H1 (cell line): Measurements from ENCODE around the gene CTIF. TPM values are rescaled to one million over a fixed set of nuclear protein-coding genes. Genes with fewer than 3 reads are reported as not detected.

Experiments used
- CTCF ChIA-PET: fragments of 300-600 bp; sonication (Branson Sonifier 250); formaldehyde crosslinking; loops from one replicate; lab custom pipeline; 2021; ENCODE audit not compliant: partially characterized antibody; lab: Charles Lee
- POLR2A ChIA-PET: fragments of 300-600 bp; sonication (Branson Sonifier 250); formaldehyde crosslinking; loops from one replicate; lab custom pipeline; 2021; ENCODE audit warnings: inconsistent platforms; ENCODE audit not compliant: partially characterized antibody; lab: Charles Lee
- DNase-seq, 2 experiments: peaks; one replicate each; pipeline versions ENCODE4 v3.0.0 to v3.0.0-alpha.2; 2010 to 2022; ENCODE audit warnings: low spot score in 2 of 2, low read depth in 1 of 2, mixed read lengths in 1 of 2
- FAIRE-seq: peaks from 2 replicates; lab custom pipeline; 2011; peaks lifted over from hg19 to GRCh38; lab: Jason Lieb, UNC
- H2AFZ ChIP-seq: 2 replicates; pipeline ENCODE4 v1.8.1; 2012; ENCODE audit warnings: low read length, inconsistent platforms
- H2AK5ac ChIP-seq: 2 replicates; pipeline ENCODE4 v1.6.1; 2013; ENCODE audit warnings: low read depth, low read length
- H2BK120ac ChIP-seq: replicated peaks from 2 replicates; pipeline ENCODE3; 2013; ENCODE audit warnings: low read depth, low read length, inconsistent platforms
- H2BK12ac ChIP-seq: 2 replicates; pipeline ENCODE4 v1.6.1; 2013; ENCODE audit warnings: low read depth, low read length
- H2BK15ac ChIP-seq: 2 replicates; pipeline ENCODE4 v1.6.1; 2013; ENCODE audit warnings: low read length
- H2BK20ac ChIP-seq: 2 replicates; pipeline ENCODE4 v1.6.1; 2013; ENCODE audit warnings: low read length
- H2BK5ac ChIP-seq: 2 replicates; pipeline ENCODE4 v1.6.1; 2013; ENCODE audit warnings: low read depth, low read length
- H3K14ac ChIP-seq: 2 replicates; pipeline ENCODE4 v1.6.1; 2013; ENCODE audit warnings: inconsistent platforms; ENCODE audit not compliant: insufficient read length
- H3K18ac ChIP-seq: 2 replicates; pipeline ENCODE4 v1.6.1; 2013; ENCODE audit warnings: low read length; ENCODE audit errors: extremely low read depth
- H3K23ac ChIP-seq: 2 replicates; pipeline ENCODE4 v1.6.1; 2013; ENCODE audit warnings: inconsistent platforms; ENCODE audit not compliant: insufficient read length
- H3K23me2 ChIP-seq: 2 replicates; pipeline ENCODE4 v1.6.1; 2013; ENCODE audit warnings: low read depth, low read length
- H3K27ac ChIP-seq: 2 replicates; pipeline ENCODE4 v1.6.1; 2011; ENCODE audit warnings: low read depth, low read length, inconsistent platforms
- H3K27me3 ChIP-seq, 4 experiments: replicated peaks in 1 of 4; 1 replicate in 1 of 4; 2 replicates in 3 of 4; pipeline versions ENCODE4 v1.6.1 to v1.8.1; 2011 to 2013; ENCODE audit warnings: low read length in 3 of 4, mild to moderate bottlenecking in 3 of 4, inconsistent platforms in 2 of 4, mixed read lengths in 2 of 4, moderate library complexity in 1 of 4; ENCODE audit not compliant: control insufficient read depth in 3 of 4, insufficient read depth in 3 of 4; ENCODE audit errors: extremely low read depth in 1 of 4
- H3K36me3 ChIP-seq, 4 experiments: 2 replicates each; pipeline versions ENCODE4 v1.6.1 to v1.8.1; 2011 to 2013; ENCODE audit warnings: mild to moderate bottlenecking in 4 of 4, low read length in 3 of 4, moderate library complexity in 2 of 4, control low read depth in 1 of 4, inconsistent platforms in 1 of 4; ENCODE audit not compliant: insufficient read depth in 4 of 4, control insufficient read depth in 2 of 4
- H3K4ac ChIP-seq: replicated peaks from 2 replicates; pipeline ENCODE3; 2013; ENCODE audit warnings: low read length, low read depth, mixed read lengths, inconsistent platforms; ENCODE audit not compliant: insufficient read length
- H3K4me1 ChIP-seq, 4 experiments: replicated peaks in 1 of 4; 1 replicate in 1 of 4; 2 replicates in 3 of 4; pipeline versions ENCODE4 v1.6.1 to v1.8.1; 2011 to 2013; ENCODE audit warnings: low read length in 3 of 4, inconsistent platforms in 2 of 4, mixed read lengths in 1 of 4; ENCODE audit not compliant: insufficient read depth in 4 of 4, control insufficient read depth in 3 of 4
- H3K4me2 ChIP-seq, 2 experiments: 2 replicates each; pipeline versions ENCODE4 v1.6.1 to v1.8.1; 2011 to 2013; ENCODE audit warnings: low read depth in 2 of 2, low read length in 2 of 2, control low read depth in 1 of 2, inconsistent platforms in 1 of 2, mild to moderate bottlenecking in 1 of 2; ENCODE audit not compliant: insufficient read depth in 1 of 2
- H3K4me3 ChIP-seq, 4 experiments: fragments of 200-600, 300-600 bp in 1 of 4; sonication (generic), shearing (Covaris generic), sonication (Bioruptor Twin) in 1 of 4; 2 replicates each; pipeline versions ENCODE4 v1.5.1 to v1.8.1; 2011 to 2016; ENCODE audit warnings: low read length in 4 of 4, low read depth in 3 of 4, control low read depth in 2 of 4, inconsistent platforms in 2 of 4, mild to moderate bottlenecking in 2 of 4, mixed read lengths in 1 of 4, moderate library complexity in 1 of 4; ENCODE audit not compliant: insufficient read depth in 2 of 4; ENCODE audit errors: extremely low read depth in 1 of 4
- H3K56ac ChIP-seq: replicated peaks from 2 replicates; pipeline ENCODE3; 2013; ENCODE audit warnings: low read depth, mild to moderate bottlenecking, mixed read lengths, low read length, inconsistent platforms; ENCODE audit not compliant: insufficient read length
- H3K79me1 ChIP-seq: 2 replicates; pipeline ENCODE4 v1.6.1; 2013; ENCODE audit warnings: low read depth, low read length, control low read depth
- H3K79me2 ChIP-seq, 2 experiments: 2 replicates each; pipeline versions ENCODE4 v1.6.1 to v1.8.1; 2012 to 2013; ENCODE audit warnings: low read length in 2 of 2, mild to moderate bottlenecking in 2 of 2, inconsistent platforms in 1 of 2; ENCODE audit not compliant: insufficient read depth in 2 of 2, control insufficient read depth in 1 of 2
- H3K9ac ChIP-seq, 4 experiments: replicated peaks in 1 of 4; 1 replicate in 1 of 4; 2 replicates in 3 of 4; pipeline versions ENCODE4 v1.6.1 to v1.8.1; 2011 to 2013; ENCODE audit warnings: low read depth in 3 of 4, low read length in 3 of 4, control low read depth in 2 of 4, mild to moderate bottlenecking in 2 of 4, moderate library complexity in 2 of 4, inconsistent platforms in 1 of 4; ENCODE audit errors: extremely low read depth in 1 of 4
- H3K9me3 ChIP-seq, 2 experiments: 2 replicates each; pipeline versions ENCODE4 v1.6.1 to v1.8.1; 2012 to 2013; ENCODE audit warnings: mild to moderate bottlenecking in 2 of 2, moderate library complexity in 2 of 2, control low read depth in 1 of 2, inconsistent platforms in 1 of 2, low read depth in 1 of 2, low read length in 1 of 2, mixed read lengths in 1 of 2; ENCODE audit not compliant: insufficient read depth in 2 of 2
- H4K20me1 ChIP-seq, 2 experiments: replicated peaks in 1 of 2; 2 replicates each; pipeline versions ENCODE3 to v1.8.1; 2011 to 2013; ENCODE audit warnings: inconsistent platforms in 2 of 2, low read length in 2 of 2, mild to moderate bottlenecking in 1 of 2; ENCODE audit not compliant: insufficient read depth in 2 of 2, control insufficient read depth in 1 of 2
- H4K5ac ChIP-seq: 2 replicates; pipeline ENCODE4 v1.6.1; 2013; ENCODE audit warnings: low read length, low read depth, mixed read lengths, inconsistent platforms; ENCODE audit not compliant: insufficient read length
- H4K8ac ChIP-seq: 2 replicates; pipeline ENCODE4 v1.8.0; 2013; ENCODE audit warnings: mild to moderate bottlenecking, moderate library complexity, low read length, inconsistent platforms; ENCODE audit not compliant: insufficient read depth; ENCODE audit errors: extremely low read depth
- H4K91ac ChIP-seq: replicated peaks from 2 replicates; pipeline ENCODE3; 2013; ENCODE audit warnings: low read length, mixed read lengths, inconsistent platforms; ENCODE audit not compliant: insufficient read length
- BACH1 ChIP-seq: IDR thresholded peaks from 2 replicates; pipeline ENCODE4 v1.6.1; 2012; ENCODE audit warnings: low read length, improper control_type of control experiment
- CEBPB ChIP-seq: IDR thresholded peaks from 2 replicates; pipeline ENCODE4 v1.6.1; 2012; ENCODE audit warnings: low read depth, low read length
- GTF2F1 ChIP-seq: IDR thresholded peaks from 2 replicates; pipeline ENCODE4 v1.6.1; 2012; ENCODE audit warnings: low read depth, low read length, improper control_type of control experiment, borderline replicate concordance
- KDM4A ChIP-seq: IDR thresholded peaks from one replicate; pipeline ENCODE4 v1.7.1; 2012; ENCODE audit warnings: low read depth, mild to moderate bottlenecking, moderate library complexity, low read length, inconsistent platforms; ENCODE audit not compliant: severe bottlenecking
- SRF ChIP-seq: IDR thresholded peaks from 2 replicates; pipeline ENCODE4 v1.6.1; 2011; ENCODE audit warnings: mild to moderate bottlenecking, low read depth, low read length, moderate library complexity
- WGBS, 2 experiments: shearing (Covaris generic) in 1 of 2; methylation state at CpG; one replicate each; pipeline versions ENCODE4 v1.1.6 to v1.1.7; 2013 to 2015; ENCODE audit warnings: low lambda C conversion rate in 2 of 2, mixed read lengths in 2 of 2, inconsistent platforms in 1 of 2, low coverage in 1 of 2, missing lambda C conversion rate in 1 of 2; ENCODE audit not compliant: insufficient replicate concordance in 2 of 2, insufficient coverage in 1 of 2, insufficient read length in 1 of 2; ENCODE audit errors: extremely low coverage in 1 of 2, missing lambda C conversion rate in 1 of 2; 5-methylcytosine and 5-hydroxymethylcytosine counted together
- polyA plus RNA-seq, 7 experiments: library from polyadenylated mRNA; depleted of rRNA in 3 of 7; stranded (reverse) in 5 of 7; unstranded in 2 of 7; fragments of >200 nt in 5 of 7; fragments of 200-250 nt in 2 of 7; gene quantifications; 1 replicate in 5 of 7; 2 replicates in 1 of 7; 4 replicates in 1 of 7; pipeline versions ENCODE4 v1.2.1 to v1.2.3, GENCODE V29; 2011 to 2013; ENCODE audit warnings: missing spikeins in 2 of 7, mixed read lengths in 2 of 7
- total RNA-seq: library from RNA; stranded (reverse); fragmentation: NEBNext Ultra II Directional; extraction: Animal tissue kit (Norgen Biotek cat#: 25700); gene quantifications from 2 replicates; pipeline ENCODE4 v1.2.1, GENCODE V29; 2021

Gene CTIF
- total and polyA plus RNA-seq, 2 of the 8 experiments (the other 6 are each of a cell fraction or from before 2014, with no cell fraction given) = 9.0 to 17.8 TPM

GRCh38 chr18:48733643-48734253 is 194.9 kb downstream of the CTIF start:
- no peak overlapping the region for H2AK5ac ChIP-seq
- POLR2A ChIA-PET = no interaction called here
- H4K91ac ChIP-seq = no peak overlapping the region
- H3K23ac ChIP-seq = no peak overlapping the region
- H2BK12ac ChIP-seq = 0 out of 2 replicates have a peak overlapping the region, but pooled peaks have one; percentile 27
- no peak overlapping the region for H4K5ac ChIP-seq
- H3K14ac ChIP-seq = no peak overlapping the region
- no peak overlapping the region for H2BK15ac ChIP-seq
- H3K36me3 ChIP-seq = no peaks in the 10 kb centered on the region
- H3K56ac ChIP-seq = no peak overlapping the region
- no peak overlapping the region for H3K4me3 ChIP-seq
- peaks cover 0 to 6% (median 1%) of the 10 kb centered on the region in 4 experiments; a peak in 2 of 7 replicates for H3K4me1 ChIP-seq
- H3K4ac ChIP-seq = no peak overlapping the region
- H2BK5ac ChIP-seq = no peak overlapping the region; the same call in 1 of the 2 replicates
- no peak overlapping the region for H2BK20ac ChIP-seq
- no peak overlapping the region for H2AFZ ChIP-seq
- no peak for TF ChIP-seq CEBPB
- no peak for TF ChIP-seq GTF2F1
- TF ChIP-seq SRF = no peak
- no peak for TF ChIP-seq KDM4A
- no peak for TF ChIP-seq BACH1
- H3K27ac ChIP-seq = no peak overlapping the region
- CTCF ChIA-PET = interaction anchor here (0.6 to 2.0 kb wide), 10 partner anchors 18 to 781 kb away, joined by 3 to 8 read pairs (median 4); no protein-coding TSS in a partner anchor
- no peaks in the 10 kb centered on the region for H3K79me2 ChIP-seq
- no peaks in the 10 kb centered on the region for H3K27me3 ChIP-seq
- DNase-seq (no peak), FAIRE-seq (no peak)
- H3K18ac ChIP-seq = no peak overlapping the region
- peaks cover 0 to 5% of the 10 kb centered on the region in 2 experiments for H4K20me1 ChIP-seq
- H4K8ac ChIP-seq = no peak overlapping the region
- H3K4me2 ChIP-seq = no peak overlapping the region
- no peaks in the 10 kb centered on the region for H3K23me2 ChIP-seq
- H3K79me1 ChIP-seq = no peaks in the 10 kb centered on the region
- no peak overlapping the region for H2BK120ac ChIP-seq
- 81% methylated on average over 9 of the region's 10 CpGs; no CpG with 5 or more reads in 1 of the 2 experiments for WGBS, 2 experiments
- no peak overlapping the region for H3K9ac ChIP-seq
- H3K9me3 ChIP-seq = no peaks in the 10 kb centered on the region
